Cardiac fibroblast (primary cell): Measurements from ENCODE around the gene TMEM208.

Experiments used
- DNase-seq, 2 donors: peaks; one replicate each; pipeline versions ENCODE4 v3.0.0 to v3.0.0-alpha.2; 2010; ENCODE audit warnings: low read depth in 2 of 2
- H3K4me3 ChIP-seq, 2 donors: replicated peaks in 1 of 2; 1 replicate in 1 of 2; 2 replicates in 1 of 2; pipeline ENCODE4 v1.5.1; 2011; ENCODE audit warnings: low read depth in 2 of 2, low read length in 2 of 2, mild to moderate bottlenecking in 2 of 2, moderate library complexity in 1 of 2
- CTCF ChIP-seq: IDR thresholded peaks from one replicate; pipeline ENCODE4 v1.5.1; 2011; ENCODE audit warnings: low read depth, mild to moderate bottlenecking, low read length, inconsistent platforms

Gene TMEM208

GRCh38 chr16:67258161-67258835 lies 31.4 kb downstream of the TMEM208 start:
- no peak overlapping the region for H3K4me3 ChIP-seq
- no peak for DNase-seq
- no peak for TF ChIP-seq CTCF

- no peak for TF ChIP-seq CTCF
- no peak overlapping the region for H3K4me3 ChIP-seq
- no peak for DNase-seq
Observed at GRCh38 chr16:67259705-67260104, 32.8 kb downstream of the TMEM208 start.

- DNase-seq, result peak; percentile 75 to 77
- no peak overlapping the region for H3K4me3 ChIP-seq
- peak; percentile 77 for TF ChIP-seq CTCF
Observed at GRCh38 chr16:67260426-67261063, 33.6 kb downstream of the TMEM208 start.

- no peak overlapping the region for H3K4me3 ChIP-seq
- TF ChIP-seq CTCF, result no peak
- DNase-seq, result no peak
Observed at GRCh38 chr16:67263201-67263600, 36.3 kb downstream of the TMEM208 start.

GRCh38 chr16:67264277-67264676 lies 37.3 kb downstream of the TMEM208 start:
- H3K4me3 ChIP-seq, result no peak overlapping the region
- TF ChIP-seq CTCF, result peak; percentile 4
- DNase-seq, result no peak

GRCh38 chr16:67264866-67265265 lies 37.9 kb downstream of the TMEM208 start:
- H3K4me3 ChIP-seq, result no peak overlapping the region
- TF ChIP-seq CTCF, result no peak
- no peak for DNase-seq
